GM12874 (cell line): ENCODE data around the gene TSPAN14.

Experiments used
- CTCF ChIP-seq: IDR thresholded peaks from 2 replicates; pipeline ENCODE4 v1.5.1; 2011; ENCODE audit warnings: low read depth, mild to moderate bottlenecking, control low read depth, low read length, moderate library complexity; ENCODE audit not compliant: insufficient read depth

TSPAN14 gene

DNA sequence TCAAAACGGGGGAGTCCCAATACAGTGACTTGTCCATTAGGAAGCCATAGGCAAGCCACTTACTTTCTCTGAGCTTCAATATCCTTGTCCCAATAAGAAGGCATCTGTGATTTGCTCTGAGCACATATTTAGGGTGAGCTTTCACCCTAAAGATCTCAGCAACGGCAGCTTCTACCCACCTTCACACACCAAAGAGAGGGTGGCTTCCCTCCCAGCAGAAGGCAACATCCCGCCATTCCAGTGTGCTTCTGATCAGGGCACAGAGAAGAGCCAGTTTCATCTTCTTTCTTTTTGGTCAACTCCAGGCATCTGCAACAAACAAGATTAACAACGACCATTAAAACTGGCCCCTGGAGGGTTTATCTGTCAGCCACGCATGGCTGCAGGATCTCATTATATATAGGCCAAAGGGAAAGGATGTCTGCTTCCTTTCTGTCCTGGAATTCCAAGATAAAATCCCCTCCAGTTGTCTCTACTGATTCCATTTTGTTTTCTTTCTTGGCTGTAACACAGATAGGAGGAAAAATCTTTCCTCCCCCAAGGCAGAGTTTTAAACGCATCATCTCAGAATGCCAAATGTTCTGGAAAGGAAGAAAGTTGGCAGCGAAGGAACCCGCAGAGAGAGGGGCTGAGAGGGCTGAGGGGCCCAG, 83.1 kb downstream of the TSPAN14 start:
- TF ChIP-seq CTCF = no peak

DNA sequence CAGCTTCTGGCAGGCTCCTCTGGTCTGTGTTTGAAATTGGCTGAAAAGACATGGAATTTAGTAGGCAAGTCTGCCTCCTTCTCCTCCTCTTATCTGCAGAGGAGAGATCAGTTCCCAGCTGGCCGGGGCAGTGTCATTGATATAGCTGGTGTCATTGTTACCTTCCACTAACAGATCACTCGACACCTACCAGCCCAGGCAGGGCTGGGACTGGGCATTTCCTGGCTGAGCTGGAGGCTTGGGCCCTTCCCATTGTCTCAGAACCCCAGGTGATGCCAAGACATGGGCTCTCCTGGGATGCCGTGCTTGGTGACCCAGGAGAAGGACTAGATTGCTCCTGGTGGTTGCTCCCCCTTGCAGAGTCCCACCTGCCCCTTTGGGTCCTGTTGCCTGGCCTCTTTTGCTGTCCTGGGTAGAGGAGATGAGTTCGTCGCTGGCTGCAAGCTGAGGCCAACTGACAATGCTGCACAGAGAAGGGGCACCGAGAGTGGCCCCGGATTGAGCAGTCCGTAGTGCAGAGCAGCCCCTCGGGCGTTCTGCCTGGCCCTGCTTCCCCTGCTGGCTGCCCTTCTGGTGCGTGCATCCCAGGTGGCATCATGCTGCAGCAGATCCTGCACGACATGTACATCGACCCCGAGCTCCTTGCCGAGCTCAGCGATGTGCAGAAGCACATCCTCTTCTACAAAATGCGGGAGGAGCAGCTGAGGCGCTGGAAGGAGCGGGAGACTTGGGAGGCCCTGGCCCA, 83.8 kb downstream of the TSPAN14 start, which contains the start of gene SH2D4B:
Gene SH2D4B, plus strand, starts transcription at position 167 of the 745 bp plus-strand sequence. Its CDS starts 430 bp downstream, at position 597.
- TF ChIP-seq CTCF = no peak

DNA sequence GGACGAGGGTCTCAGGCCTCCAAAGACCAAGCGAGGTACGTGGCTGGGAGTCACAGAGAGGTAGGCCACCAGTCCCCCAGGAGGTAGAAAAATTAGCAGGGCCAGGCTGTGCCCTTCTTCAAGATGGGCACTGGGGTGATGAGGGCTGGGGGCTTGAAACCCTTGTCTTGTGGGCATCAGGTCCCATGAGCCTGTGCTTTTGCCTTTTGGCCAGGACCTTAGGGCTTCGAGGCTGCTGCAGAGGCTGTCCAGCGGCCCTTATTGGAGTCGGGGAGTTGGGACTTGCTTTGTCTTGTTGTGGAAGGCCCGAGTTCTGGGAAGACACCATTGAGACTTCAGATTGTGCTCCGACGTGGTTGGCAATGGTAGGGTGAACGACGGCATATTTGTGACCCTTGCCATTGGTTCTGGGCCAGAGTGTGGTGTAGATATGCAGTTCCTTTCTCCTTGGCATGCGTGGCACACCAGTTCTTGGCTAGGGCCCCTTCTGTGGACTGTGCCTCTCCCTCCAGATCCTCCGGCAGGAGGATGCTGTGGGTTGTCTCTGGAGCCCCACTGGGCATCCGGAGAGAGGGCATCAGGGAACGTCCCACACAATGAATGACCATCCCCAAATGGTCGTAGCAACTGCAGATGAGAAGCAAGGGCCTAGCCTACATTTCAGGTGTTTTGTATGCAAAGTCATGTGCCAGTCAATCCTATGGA, 84.5 kb downstream of the TSPAN14 start:
- no peak for TF ChIP-seq CTCF

DNA sequence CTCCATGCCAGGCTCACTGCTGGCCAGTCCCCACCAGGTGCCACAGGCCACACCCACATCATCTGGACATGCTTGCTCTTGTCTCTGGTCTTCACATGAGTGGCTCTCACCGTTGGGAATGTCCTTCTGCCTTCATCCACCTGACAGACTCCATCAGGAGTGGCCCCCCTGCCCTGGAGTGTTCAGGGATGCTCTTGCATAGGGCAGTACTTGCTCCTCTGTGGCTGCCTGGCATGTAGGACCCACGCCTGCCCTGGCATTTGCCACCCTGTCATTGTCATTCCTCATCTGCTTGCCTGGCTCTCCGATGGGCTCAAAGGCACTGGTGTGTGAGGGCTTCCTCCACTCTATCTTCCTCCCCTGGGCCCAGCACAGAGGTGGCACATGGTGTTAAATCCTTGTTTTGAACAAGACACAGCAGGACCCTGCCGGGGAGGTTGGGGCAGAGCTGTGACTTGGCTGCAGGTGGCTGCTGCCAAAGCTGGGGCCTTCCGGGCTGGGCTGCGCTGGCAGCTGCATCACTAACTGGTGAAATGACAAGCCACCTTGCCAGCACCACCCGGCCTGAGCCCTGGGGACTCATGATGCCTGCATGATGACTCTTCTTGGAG, 85.4 kb downstream of the TSPAN14 start:
- TF ChIP-seq CTCF = no peak

DNA sequence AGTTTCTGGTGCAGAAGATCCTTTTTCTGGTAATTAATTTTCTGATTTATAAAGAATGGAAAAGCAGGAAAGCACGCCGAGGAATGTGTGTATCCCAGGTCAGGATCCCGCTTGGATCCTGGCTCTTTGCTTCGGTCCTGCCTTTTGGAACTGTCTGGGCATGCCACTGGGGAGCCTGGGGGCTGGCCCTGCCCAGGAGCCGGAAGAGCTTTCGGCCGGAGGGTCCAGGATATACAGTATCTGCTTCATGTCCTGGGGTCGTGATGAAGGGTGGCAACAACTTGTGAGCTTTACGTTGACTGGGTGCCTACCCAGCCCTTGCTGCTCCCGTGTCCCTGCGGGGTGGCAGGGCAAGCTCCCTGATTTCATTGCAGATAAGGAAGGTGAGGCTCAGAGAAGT, 86.0 kb downstream of the TSPAN14 start:
- TF ChIP-seq CTCF = no peak

GRCh38 chr10:80540618-80540980, 86.5 kb downstream of the TSPAN14 start:
- TF ChIP-seq CTCF = no peak
